ENCODE results near the gene DCTN3. TPM values are rescaled to one million over a fixed set of nuclear protein-coding genes. Genes with fewer than 3 reads are reported as not detected.

DCTN3 gene
- total and polyA plus RNA-seq, 2 experiments from 2014 or later: 75.0 to 83.1 TPM

GRCh38 chr9:34633166-34633565 is 12.9 kb upstream of the DCTN3 start:
- WGBS (ENCODE audit: low lambda C conversion rate, missing lambda C conversion rate): 64% methylated on average over 5 of the region's 5 CpGs

GRCh38 chr9:34630402-34631154 is 10.3 kb upstream of the DCTN3 start:
- Histone ChIP-seq H4K20me1 (ENCODE audit: insufficient read depth, poor library complexity, severe bottlenecking) (no peaks in the 10 kb centered on the region), H3K79me2 (no peaks in the 10 kb centered on the region), H3K4me2 (no peak overlapping the region), H2AFZ (no peak overlapping the region), H3K9me3 (ENCODE audit: low read depth) (no peaks in the 10 kb centered on the region), H3K4me3 (no peak overlapping the region), H3K9me2 (replicated peaks; ENCODE audit: insufficient read depth) (no peaks in the 10 kb centered on the region), H3K27ac (no peak overlapping the region), H3K36me3 (replicated peaks; ENCODE audit: insufficient read depth, low read depth) (no peaks in the 10 kb centered on the region), H3K27me3 (peaks cover 52% of the 10 kb centered on the region), H3K4me1 (ENCODE audit: insufficient read depth) (peaks cover 4% of the 10 kb centered on the region)
- no peak for DNase-seq (ENCODE audit: low spot score)
- TF ChIP-seq EZH2phosphoT487 (IDR thresholded peaks at IDR 0.05; ENCODE audit: low read depth, severe bottlenecking, unreplicated experiment): no peak
- no peak for TF ChIP-seq EZH2 (IDR thresholded peaks at IDR 0.05; ENCODE audit: borderline replicate concordance)
- TF ChIP-seq CTCF (IDR thresholded peaks at IDR 0.05; ENCODE audit: poor library complexity): no peak
- 45% methylated on average over 5 of the region's 5 CpGs for WGBS (ENCODE audit: low lambda C conversion rate, missing lambda C conversion rate)

More at GRCh38 chr9:34633166-34633565, 12.9 kb upstream of the DCTN3 start:
- H3K79me2 ChIP-seq: peaks cover 12% of the 10 kb centered on the region
- H3K27ac ChIP-seq: no peak overlapping the region
- no peaks in the 10 kb centered on the region for H3K9me2 ChIP-seq (replicated peaks; ENCODE audit: insufficient read depth)
- no peak overlapping the region for H2AFZ ChIP-seq
- no peak for DNase-seq (ENCODE audit: low spot score)
- no peaks in the 10 kb centered on the region for H3K9me3 ChIP-seq (ENCODE audit: low read depth)
- H3K4me3 ChIP-seq: no peak overlapping the region
- H4K20me1 ChIP-seq (ENCODE audit: insufficient read depth, poor library complexity, severe bottlenecking): no peaks in the 10 kb centered on the region
- no peak overlapping the region for H3K4me2 ChIP-seq
- H3K36me3 ChIP-seq (replicated peaks; ENCODE audit: insufficient read depth, low read depth): no peaks in the 10 kb centered on the region
- peaks cover 16% of the 10 kb centered on the region for H3K4me1 ChIP-seq (ENCODE audit: insufficient read depth)
- TF ChIP-seq EZH2 (IDR thresholded peaks at IDR 0.05; ENCODE audit: borderline replicate concordance) (no peak), CTCF (IDR thresholded peaks at IDR 0.05; ENCODE audit: poor library complexity) (no peak), EZH2phosphoT487 (IDR thresholded peaks at IDR 0.05; ENCODE audit: low read depth, severe bottlenecking, unreplicated experiment) (no peak)
- H3K27me3 ChIP-seq: peaks cover 26% of the 10 kb centered on the region

GRCh38 chr9:34629491-34629808 is 9.2 kb upstream of the DCTN3 start:
- 48% methylated on average over 5 of the region's 5 CpGs for WGBS (ENCODE audit: low lambda C conversion rate, missing lambda C conversion rate)
- TF ChIP-seq EZH2 (IDR thresholded peaks at IDR 0.05; ENCODE audit: borderline replicate concordance) (no peak), EZH2phosphoT487 (IDR thresholded peaks at IDR 0.05; ENCODE audit: low read depth, severe bottlenecking, unreplicated experiment) (no peak), CTCF (IDR thresholded peaks at IDR 0.05; ENCODE audit: poor library complexity) (no peak)

More at GRCh38 chr9:34629491-34629808, 9.2 kb upstream of the DCTN3 start:
- no peaks in the 10 kb centered on the region for H4K20me1 ChIP-seq (ENCODE audit: insufficient read depth, poor library complexity, severe bottlenecking)
- H3K4me2 ChIP-seq: peak overlapping the region; percentile 97
- H2AFZ ChIP-seq: no peak overlapping the region
- H3K79me2 ChIP-seq: no peaks in the 10 kb centered on the region
- no peaks in the 10 kb centered on the region for H3K36me3 ChIP-seq (replicated peaks; ENCODE audit: insufficient read depth, low read depth)
- H3K4me3 ChIP-seq: no peak overlapping the region
- DNase-seq (ENCODE audit: low spot score): no peak
- peaks cover 64% of the 10 kb centered on the region for H3K27me3 ChIP-seq
- H3K4me1 ChIP-seq (ENCODE audit: insufficient read depth): peaks cover 4% of the 10 kb centered on the region
- H3K27ac ChIP-seq: no peak overlapping the region
- no peaks in the 10 kb centered on the region for H3K9me2 ChIP-seq (replicated peaks; ENCODE audit: insufficient read depth)
- no peaks in the 10 kb centered on the region for H3K9me3 ChIP-seq (ENCODE audit: low read depth)
